Upper lobe of left lung (tissue), 6 donors: ENCODE data around the gene ZNF559. TPM values are rescaled to one million over a fixed set of nuclear protein-coding genes. Genes with fewer than 3 reads are reported as not detected.
"Not testable (repeated sequence)": the region's sequence is repeated elsewhere in the genome, so short reads cannot be mapped to it uniquely, and the experiment has no call there.

ENCODE experiments used
- ATAC-seq, 2 donors: fragments of 200-7000 bp; cut with Tn5 transposase; one replicate each; pipeline ENCODE4 v1.9.1; 2022; ENCODE audit warnings: mild to moderate bottlenecking in 2 of 2, moderate library complexity in 2 of 2; ENCODE audit not compliant: low FRiP score in 2 of 2
- DNase-seq, 2 donors: peaks; one replicate each; pipeline ENCODE4 v3.0.0-alpha.2; 2019 to 2020
- H3K27ac ChIP-seq, 4 donors: fragments of 200-600 bp; sonication (generic); one replicate each; pipeline ENCODE4 v1.5.1; 2016 to 2019
- H3K27me3 ChIP-seq, 4 donors: fragments of 200-600 bp; sonication (generic); one replicate each; pipeline ENCODE4 v1.5.1; 2017 to 2019
- H3K36me3 ChIP-seq, 4 donors: fragments of 200-600 bp; sonication (generic); one replicate each; pipeline ENCODE4 v1.5.1; 2016 to 2019
- H3K4me1 ChIP-seq, 4 donors: fragments of 200-600 bp; sonication (generic); one replicate each; pipeline ENCODE4 v1.5.1; 2018 to 2019
- H3K4me3 ChIP-seq, 4 donors: fragments of 200-600 bp; sonication (generic); one replicate each; pipeline ENCODE4 v1.5.1; 2017 to 2019; ENCODE audit warnings: mild to moderate bottlenecking in 2 of 4, moderate library complexity in 1 of 4
- H3K9me3 ChIP-seq, 4 donors: fragments of 200-600 bp; sonication (generic); one replicate each; pipeline ENCODE4 v1.5.1; 2018 to 2019
- CTCF ChIP-seq, 6 experiments: fragments of 450-650 bp in 4 of 6; fragments of 200-600 bp in 2 of 6; sonication (generic) in 2 of 6; IDR thresholded peaks; one replicate each; pipeline ENCODE4 v1.5.1; 2016 to 2019; ENCODE audit warnings: antibody characterized with exemption in 6 of 6
- EP300 ChIP-seq, 4 donors: sonication (generic); formaldehyde crosslinking; IDR thresholded peaks; one replicate each; pipeline ENCODE4 v1.5.1; 2017; ENCODE audit warnings: antibody characterized with exemption in 4 of 4, control low read depth in 2 of 4
- POLR2A ChIP-seq, 4 donors: fragments of 450-650 bp; IDR thresholded peaks; one replicate each; pipeline ENCODE4 v1.5.1; 2016 to 2017; ENCODE audit warnings: antibody characterized with exemption in 4 of 4, mild to moderate bottlenecking in 2 of 4
- POLR2AphosphoS5 ChIP-seq, 2 donors: sonication (generic); formaldehyde crosslinking; IDR thresholded peaks; one replicate each; pipeline ENCODE4 v1.5.1; 2017; ENCODE audit warnings: antibody characterized with exemption in 2 of 2
- WGBS, 2 donors: methylation state at CpG; one replicate each; pipeline ENCODE4 v1.1.5; 2017 to 2018; 5-methylcytosine and 5-hydroxymethylcytosine counted together
- total RNA-seq, 6 donors: library from RNA; depleted of rRNA in 4 of 6; stranded (reverse); fragments of >200 nt in 4 of 6; gene quantifications; one replicate each; pipeline versions ENCODE4 v1.1.0 to v1.2.1, GENCODE V29; 2016 to 2021
- donor health status: DM: no; HTN: no; CAD: no; lungs with moderate emphysema.
- donor health status: DM: no; HTN: yes; CAD: no; lungs with severe emphysema.

ZNF559 gene
- total RNA-seq, 6 donors from 2014 or later, result 9.6 to 26.2 (median 15.6) TPM

GRCh38 chr19:9313756-9314155 is 10.2 kb upstream of the ZNF559 start:
- WGBS, 2 donors, result 66 to 67% methylated on average over 4 of the region's 4 CpGs
- ATAC-seq, result no peak
- DNase-seq, result no peak
- Histone ChIP-seq H3K27ac (no peak overlapping the region), H3K4me3 (no peak overlapping the region), H3K9me3 (peaks cover 0 to 11% (median 6%) of the 10 kb centered on the region in 4 donors), H3K4me1 (peaks cover under 1 to 5% (median 3%) of the 10 kb centered on the region in 4 donors), H3K36me3 (no peaks in the 10 kb centered on the region), H3K27me3 (no peaks in the 10 kb centered on the region)
- TF ChIP-seq EP300 (IDR thresholded peaks at IDR 0.05), result no peak
- no peak for TF ChIP-seq POLR2A (IDR thresholded peaks at IDR 0.05)
- no peak for TF ChIP-seq POLR2AphosphoS5 (IDR thresholded peaks at IDR 0.05)
- TF ChIP-seq CTCF (IDR thresholded peaks at IDR 0.05), result no peak

GRCh38 chr19:9321338-9321737 is 2.6 kb upstream of the ZNF559 start:
- 91 to 100% methylated on average over 1 to 4 of the region's 23 CpGs for WGBS, 2 donors
- peak in 1 of 2 donors; percentile 64 for DNase-seq
- peaks cover 0 to 18% (median 10%) of the 10 kb centered on the region in 4 donors for H3K9me3 ChIP-seq

GRCh38 chr19:9321756-9322155 is 2.2 kb upstream of the ZNF559 start:
- ATAC-seq, H3K27ac ChIP-seq, H3K27me3 ChIP-seq, H3K36me3 ChIP-seq, H3K4me3 ChIP-seq: not testable (repeated sequence)
- peaks cover 0 to 18% (median 14%) of the 10 kb centered on the region in 4 donors for H3K9me3 ChIP-seq
- WGBS, 2 donors, result 96% methylated on average over 4 of the region's 14 CpGs; no CpG with 5 or more reads in 1 of the 2 donors
- peak in 1 of 2 donors; percentile 37 for DNase-seq
- peaks cover 4 to 15% (median 8%) of the 10 kb centered on the region in 4 donors for H3K4me1 ChIP-seq

More at GRCh38 chr19:9321338-9321737, 2.6 kb upstream of the ZNF559 start:
- Histone ChIP-seq H3K4me1 (peaks cover 4 to 15% (median 8%) of the 10 kb centered on the region in 4 donors), H3K27ac (no peak overlapping the region), H3K27me3 (no peaks in the 10 kb centered on the region), H3K4me3 (no peak overlapping the region), H3K36me3 (peaks cover 0 to 3% (median 0%) of the 10 kb centered on the region in 4 donors)
- ATAC-seq, result no peak
- TF ChIP-seq EP300 (IDR thresholded peaks at IDR 0.05) (no peak), CTCF (IDR thresholded peaks at IDR 0.05) (no peak), POLR2AphosphoS5 (IDR thresholded peaks at IDR 0.05) (no peak), POLR2A (IDR thresholded peaks at IDR 0.05) (no peak)

GRCh38 chr19:9322201-9322600 is 1.8 kb upstream of the ZNF559 start:
- not testable (repeated sequence) for ATAC-seq, H3K36me3 ChIP-seq, H3K4me3 ChIP-seq, H3K27ac ChIP-seq, H3K27me3 ChIP-seq, DNase-seq
- 97 to 98% methylated on average over 10 of the region's 10 CpGs for WGBS, 2 donors
- Histone ChIP-seq H3K4me1 (peaks cover 4 to 15% (median 8%) of the 10 kb centered on the region in 4 donors), H3K9me3 (peaks cover 0 to 22% (median 18%) of the 10 kb centered on the region in 4 donors)

GRCh38 chr19:9323557-9323918 is 441 bp upstream of the ZNF559 start:
- peaks cover 0 to 33% (median 29%) of the 10 kb centered on the region in 4 donors for H3K9me3 ChIP-seq
- H3K27me3 ChIP-seq, result no peaks in the 10 kb centered on the region
- peak overlapping the region; percentile 52 to 89 (median 77) for H3K4me3 ChIP-seq
- DNase-seq, result peak in 1 of 2 donors; percentile 65
- 0 to 1% methylated on average over 9 of the region's 9 CpGs for WGBS, 2 donors
- peaks cover 0 to 11% (median 5%) of the 10 kb centered on the region in 4 donors for H3K36me3 ChIP-seq
- TF ChIP-seq POLR2A (IDR thresholded peaks at IDR 0.05) (no peak), POLR2AphosphoS5 (IDR thresholded peaks at IDR 0.05) (no peak), EP300 (IDR thresholded peaks at IDR 0.05) (no peak), CTCF (IDR thresholded peaks at IDR 0.05) (no peak)
- peak; percentile 80 to 86 for ATAC-seq
- H3K4me1 ChIP-seq, result peaks cover 4 to 15% (median 8%) of the 10 kb centered on the region in 4 donors
- H3K27ac ChIP-seq, result peak overlapping the region; percentile 77 to 93 (median 90)

- peaks cover 0 to 13% (median 7%) of the 10 kb centered on the region in 4 donors for H3K36me3 ChIP-seq
- H3K9me3 ChIP-seq, result peaks cover under 1 to 43% (median 39%) of the 10 kb centered on the region in 4 donors
- ATAC-seq (no peak), DNase-seq (no peak)
- peak overlapping the region; percentile 77 to 93 (median 90) for H3K27ac ChIP-seq
- 38 to 45% methylated on average over 8 to 9 of the region's 9 CpGs for WGBS, 2 donors
- no peak for TF ChIP-seq POLR2AphosphoS5 (IDR thresholded peaks at IDR 0.05)
- no peak for TF ChIP-seq CTCF (IDR thresholded peaks at IDR 0.05)
- TF ChIP-seq POLR2A (IDR thresholded peaks at IDR 0.05), result no peak
- TF ChIP-seq EP300 (IDR thresholded peaks at IDR 0.05), result no peak
- H3K4me3 ChIP-seq, result peak overlapping the region; percentile 52 to 89 (median 77)
- no peaks in the 10 kb centered on the region for H3K27me3 ChIP-seq
- peaks cover 4 to 15% (median 8%) of the 10 kb centered on the region in 4 donors for H3K4me1 ChIP-seq
Observed at GRCh38 chr19:9324584-9324962, 594 bp downstream of the ZNF559 start.
